Hindlimb muscle (tissue), 1 donor: ENCODE data around the gene NOC2L. TPM values are rescaled to one million over a fixed set of nuclear protein-coding genes. Genes with fewer than 3 reads are reported as not detected.

ENCODE experiments used
- DNase-seq: peaks from one replicate; pipeline ENCODE4 v3.0.0-alpha.2; 2013
- polyA plus RNA-seq: library from polyadenylated mRNA; unstranded; fragments of 120-200 nt; gene quantifications from one replicate; pipeline ENCODE4 v1.2.1, GENCODE V29; 2013; ENCODE audit not compliant: insufficient read length

NOC2L gene
- polyA plus RNA-seq, 1 donor: 48.2 TPM

DNA sequence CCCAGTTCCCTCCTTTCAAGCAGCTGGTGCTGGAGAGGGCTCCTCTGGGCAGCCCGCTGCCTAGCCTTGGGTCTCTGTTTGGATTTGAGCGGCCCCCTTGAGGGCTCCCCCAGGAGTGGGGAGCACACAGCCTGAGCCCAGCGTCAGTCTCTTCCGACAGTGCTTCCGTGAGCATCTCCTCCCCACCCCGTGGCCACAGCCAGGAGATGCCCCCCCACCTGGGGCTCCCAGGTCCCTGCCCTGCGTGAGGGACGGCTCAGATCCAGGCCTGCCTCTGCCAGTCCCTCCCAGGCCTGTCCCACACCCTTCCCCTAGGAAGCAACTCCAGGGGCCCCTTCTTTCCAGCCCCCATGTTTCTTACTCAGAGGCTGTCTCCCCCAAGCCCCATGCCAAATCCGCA lies 31.8 kb downstream of the NOC2L start:
- DNase-seq: no peak

DNA sequence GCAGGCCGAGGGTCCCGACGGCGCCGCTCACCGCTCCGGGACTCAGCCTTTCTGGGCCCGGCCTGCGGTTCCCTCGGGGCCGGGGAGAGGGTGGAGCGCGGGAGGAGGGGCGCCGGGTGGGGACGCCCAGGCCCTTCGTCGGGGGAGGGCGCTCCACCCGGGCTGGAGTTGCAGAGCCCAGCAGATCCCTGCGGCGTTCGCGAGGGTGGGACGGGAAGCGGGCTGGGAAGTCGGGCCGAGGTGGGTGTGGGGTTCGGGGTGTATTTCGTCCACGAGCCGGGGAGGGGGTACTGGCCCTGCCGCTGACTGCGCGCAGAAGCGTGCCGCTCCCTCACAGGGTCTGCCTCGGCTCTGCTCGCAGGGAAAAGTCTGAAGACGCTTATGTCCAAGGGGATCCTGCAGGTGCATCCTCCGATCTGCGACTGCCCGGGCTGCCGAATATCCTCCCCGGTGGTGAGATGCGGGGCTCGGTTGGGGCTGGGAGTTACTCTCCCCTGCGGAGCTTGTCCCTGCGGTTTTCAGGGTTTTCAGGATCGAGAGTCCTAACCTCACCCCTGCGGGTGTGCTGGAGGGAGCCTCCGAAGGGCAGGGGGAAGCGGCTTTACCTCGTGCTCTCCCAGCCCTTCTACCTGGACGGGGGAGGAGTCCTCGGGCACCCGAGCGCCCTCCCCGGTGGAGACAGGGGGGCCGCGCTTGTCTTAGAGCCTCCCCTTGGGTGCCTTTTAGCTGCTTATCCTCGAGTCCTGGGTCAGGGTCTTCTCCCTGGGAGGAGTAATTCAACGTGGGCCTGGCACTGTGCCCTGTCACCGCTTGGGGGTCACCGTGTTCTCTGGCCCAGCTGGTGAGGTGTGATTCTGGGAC lies 33.3 kb downstream of the NOC2L start:
- DNase-seq: no peak

DNA sequence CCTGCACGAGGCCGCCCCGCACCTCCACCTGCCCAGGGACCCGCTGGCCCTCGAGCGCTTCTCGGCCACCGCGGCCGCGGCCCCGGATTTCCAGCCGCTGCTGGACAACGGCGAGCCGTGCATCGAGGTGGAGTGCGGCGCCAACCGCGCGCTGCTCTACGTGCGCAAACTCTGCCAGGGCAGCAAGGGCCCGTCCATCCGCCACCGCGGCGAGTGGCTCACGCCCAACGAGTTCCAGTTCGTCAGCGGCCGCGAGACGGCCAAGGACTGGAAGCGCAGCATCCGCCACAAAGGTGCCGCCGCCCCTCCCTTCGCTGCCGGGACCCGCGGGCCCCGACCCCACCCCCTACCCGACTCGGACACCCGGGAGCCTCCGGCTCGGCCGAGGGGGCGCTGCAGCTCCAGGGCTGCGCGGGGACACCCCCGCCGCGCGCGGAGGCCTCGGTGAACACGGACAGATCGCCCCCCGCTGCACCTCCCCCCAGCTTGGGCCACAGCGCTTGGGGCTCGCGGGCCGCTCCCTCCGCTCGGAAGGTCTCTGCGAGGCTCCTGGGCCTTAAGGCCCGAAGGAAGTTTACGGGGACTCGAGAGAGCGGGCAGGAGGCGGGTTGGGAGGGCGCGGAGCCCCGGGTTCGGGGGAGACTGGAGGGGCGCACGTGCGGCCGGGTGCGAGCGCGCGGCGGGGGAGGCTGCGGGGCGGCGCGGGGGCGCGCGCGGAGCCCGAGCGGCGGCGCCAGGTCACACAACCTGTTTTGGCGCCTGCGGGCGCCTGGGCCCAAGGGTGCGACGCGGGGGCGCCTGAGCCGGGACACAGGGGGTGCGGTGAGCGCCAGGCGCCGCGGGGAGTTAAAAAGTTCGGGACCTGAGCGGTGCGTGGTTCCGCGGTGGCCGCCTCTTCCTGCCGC lies 34.1 kb downstream of the NOC2L start:
- DNase-seq: peak; percentile 59

GRCh38 chr1:923991-924655 lies 34.9 kb downstream of the NOC2L start:
- DNase-seq: no peak

DNA sequence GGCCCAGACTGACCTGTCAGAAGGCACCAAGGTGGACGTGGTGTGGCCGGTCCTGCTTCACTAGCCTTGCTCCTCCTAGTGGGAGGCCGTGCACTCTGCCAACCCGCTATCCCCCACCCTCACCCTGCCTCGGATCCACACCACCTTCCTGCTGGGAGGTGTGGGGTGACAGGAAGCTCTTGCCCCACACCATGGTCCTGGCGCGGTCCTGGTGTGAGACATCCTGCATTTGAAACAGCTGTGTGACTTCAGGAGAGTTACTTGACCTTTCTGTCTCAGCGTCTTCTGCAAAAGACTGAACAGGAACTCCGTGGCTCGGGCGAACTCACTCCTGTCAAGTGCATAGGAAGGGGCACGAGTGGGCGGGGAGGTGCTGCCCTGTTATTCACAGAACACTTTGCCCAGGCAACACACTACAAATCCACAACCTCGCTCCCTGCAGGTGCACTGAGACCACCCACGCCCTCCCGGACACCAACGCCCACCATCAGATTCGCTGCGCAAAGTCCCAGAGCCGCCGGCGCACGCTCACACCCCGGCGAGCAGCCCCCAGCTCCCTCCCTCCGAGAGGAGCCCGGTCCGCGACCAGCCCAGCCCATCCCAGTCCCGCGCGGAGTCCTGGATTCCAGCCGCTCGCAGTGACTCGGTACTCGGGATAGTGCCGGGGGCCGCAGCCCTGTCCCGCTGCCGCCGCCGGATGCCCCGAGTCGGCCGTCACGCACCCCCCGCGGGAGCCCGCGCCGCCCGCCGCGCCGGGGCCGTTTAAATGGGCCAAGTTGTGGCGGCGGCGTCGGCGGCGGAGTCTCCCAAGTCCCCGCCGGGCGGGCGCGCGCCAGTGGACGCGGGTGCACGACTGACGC lies 35.7 kb downstream of the NOC2L start, which contains the start of gene SAMD11:
SAMD11 (plus strand) TSS at position 793 of the 860 bp plus-strand sequence. CDS start 509 bp downstream, outside the sequence.
- peak; percentile 87 for DNase-seq

GRCh38 chr1:921011-921837 lies 37.8 kb downstream of the NOC2L start:
- peak; percentile 83 for DNase-seq

GRCh38 chr1:920521-920920 lies 38.5 kb downstream of the NOC2L start:
- no peak for DNase-seq

- no peak for DNase-seq
Measured at GRCh38 chr1:920010-920409, 39.0 kb downstream of the NOC2L start.

- no peak for DNase-seq
Measured at GRCh38 chr1:919271-919872, 39.7 kb downstream of the NOC2L start.

DNA sequence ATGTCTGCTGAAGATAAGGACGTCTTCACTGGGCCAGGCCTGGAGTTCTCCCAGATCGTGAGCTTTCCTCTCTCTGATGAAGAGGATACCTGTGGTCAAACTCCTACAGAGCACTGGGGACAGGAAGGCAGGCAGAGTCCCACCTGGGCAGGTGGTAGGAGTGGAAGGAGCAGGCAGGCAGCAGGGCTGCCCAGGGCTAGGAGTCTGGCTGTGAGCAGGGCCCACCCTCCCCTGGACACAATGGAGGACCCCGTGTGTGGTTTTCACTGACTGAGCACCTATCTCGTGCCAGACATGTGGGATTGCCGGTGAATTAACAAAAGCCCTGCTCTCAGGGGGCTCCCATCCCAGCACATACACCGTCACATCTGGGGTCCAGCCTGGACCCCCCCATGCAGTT lies 40.2 kb downstream of the NOC2L start:
- DNase-seq: no peak

- DNase-seq: no peak
Measured at GRCh38 chr1:918353-918752, 40.7 kb downstream of the NOC2L start.

DNA sequence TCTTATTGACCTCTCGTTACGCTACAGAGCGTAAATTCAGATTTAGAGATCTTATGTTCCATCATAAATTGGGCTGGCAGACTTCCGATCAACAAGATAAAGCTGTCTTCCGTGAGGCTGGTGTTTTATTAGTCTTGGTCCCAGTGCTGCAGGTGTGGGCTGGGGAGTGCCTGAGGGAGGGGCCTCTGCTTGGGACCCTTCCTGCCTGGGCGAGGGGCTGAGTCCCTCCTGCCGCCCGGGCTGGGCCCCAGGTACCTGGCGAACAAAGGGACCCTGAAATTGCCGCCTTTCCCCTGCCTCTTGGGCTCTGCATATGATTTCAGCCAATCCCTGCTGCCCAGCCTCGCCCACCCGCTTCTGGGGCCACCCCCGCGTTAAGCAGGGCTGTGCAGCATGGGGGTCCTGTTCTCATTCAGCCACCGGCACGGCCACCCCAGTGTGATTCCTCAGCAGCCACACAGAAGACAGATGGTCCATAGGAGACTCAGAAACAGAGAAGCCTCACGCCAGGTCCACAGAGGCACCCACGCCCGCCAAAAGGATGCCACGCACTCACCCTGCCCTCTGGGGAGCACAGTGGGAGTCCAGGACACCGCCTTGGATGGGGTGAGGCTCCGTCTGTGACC lies 41.5 kb downstream of the NOC2L start:
- DNase-seq: no peak

DNA sequence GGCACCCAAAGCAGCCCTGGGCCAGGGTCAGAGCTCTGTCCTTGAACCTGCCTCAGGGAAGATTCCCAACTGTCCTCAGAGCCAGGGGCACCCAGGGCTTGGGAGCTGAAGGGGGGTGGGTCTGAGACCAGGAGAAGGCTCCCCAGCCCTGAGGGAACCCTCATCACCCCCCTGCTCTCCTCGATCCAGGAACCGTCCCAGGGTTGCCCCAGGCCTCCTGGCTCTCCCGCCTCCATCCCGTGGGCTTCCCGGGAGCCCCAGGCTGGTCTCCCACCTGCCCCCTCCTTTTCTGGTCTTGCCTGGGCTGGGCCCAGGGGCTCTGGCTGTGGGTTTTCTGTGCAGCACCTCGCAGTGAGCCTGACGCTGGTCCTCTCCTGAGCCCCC lies 42.0 kb downstream of the NOC2L start:
- DNase-seq: no peak

- DNase-seq: no peak
Measured at GRCh38 chr1:916173-917075, 42.6 kb downstream of the NOC2L start.

DNA sequence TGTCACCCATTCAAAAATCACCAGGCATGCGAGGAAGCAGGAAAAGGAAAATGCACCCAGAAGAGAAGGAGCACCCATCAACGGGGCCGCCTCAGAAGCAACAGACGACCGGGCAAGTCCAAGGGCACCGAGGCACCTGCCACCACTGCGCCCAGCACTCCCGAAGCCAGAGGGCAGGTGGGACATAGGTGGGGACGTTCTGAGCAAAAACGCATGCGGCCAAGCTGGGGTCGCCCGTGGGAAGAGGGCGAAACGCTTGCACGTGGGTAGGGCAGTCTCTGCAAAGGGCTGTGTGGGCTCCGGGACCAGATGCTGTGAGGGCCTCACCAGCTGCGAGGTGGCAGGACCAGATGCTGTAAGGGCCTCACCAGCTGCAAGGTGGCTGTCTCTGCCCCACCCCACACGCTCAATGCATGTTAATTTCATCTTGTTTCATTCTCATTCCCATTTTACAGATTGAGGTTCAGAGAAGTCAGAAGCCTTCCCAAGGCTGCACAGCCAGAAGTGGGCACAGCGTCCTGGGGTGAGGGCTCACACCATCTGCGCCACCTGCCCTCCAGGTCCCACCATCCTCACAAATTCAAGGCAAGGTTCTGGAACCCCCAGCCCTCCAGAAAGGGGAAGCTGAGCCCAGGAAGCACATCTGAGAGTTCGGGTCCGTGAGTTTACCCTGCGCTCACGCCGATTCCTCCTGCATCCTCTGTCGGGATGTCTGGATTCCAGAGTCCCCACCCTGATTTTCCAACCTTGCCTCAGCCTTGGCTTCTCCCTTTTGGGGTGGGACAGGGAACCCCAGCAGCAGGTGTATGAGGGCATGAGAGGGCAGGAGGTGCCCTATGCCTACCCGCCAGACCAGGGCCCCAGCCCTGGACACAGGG lies 43.5 kb downstream of the NOC2L start:
- no peak for DNase-seq

DNA sequence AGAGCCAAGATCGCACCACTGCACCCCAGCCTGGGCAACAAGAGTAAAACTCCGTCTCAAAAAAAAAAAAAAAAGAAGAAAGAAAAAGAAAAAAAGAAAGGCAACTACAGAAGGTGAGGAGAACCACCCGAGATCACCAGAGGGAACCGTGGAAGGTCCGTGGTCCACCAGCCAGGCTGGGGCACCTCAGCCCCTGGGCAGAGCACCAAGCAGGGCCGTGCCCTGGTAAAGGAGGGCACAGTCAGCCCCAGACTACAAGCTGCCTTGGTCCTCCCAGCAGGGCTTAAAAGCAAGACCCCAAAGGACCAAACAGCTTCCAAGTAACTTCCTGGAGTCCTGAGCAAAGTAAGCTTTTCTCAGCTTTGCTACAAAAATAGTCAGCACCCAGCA lies 44.2 kb downstream of the NOC2L start:
- DNase-seq: no peak

DNA sequence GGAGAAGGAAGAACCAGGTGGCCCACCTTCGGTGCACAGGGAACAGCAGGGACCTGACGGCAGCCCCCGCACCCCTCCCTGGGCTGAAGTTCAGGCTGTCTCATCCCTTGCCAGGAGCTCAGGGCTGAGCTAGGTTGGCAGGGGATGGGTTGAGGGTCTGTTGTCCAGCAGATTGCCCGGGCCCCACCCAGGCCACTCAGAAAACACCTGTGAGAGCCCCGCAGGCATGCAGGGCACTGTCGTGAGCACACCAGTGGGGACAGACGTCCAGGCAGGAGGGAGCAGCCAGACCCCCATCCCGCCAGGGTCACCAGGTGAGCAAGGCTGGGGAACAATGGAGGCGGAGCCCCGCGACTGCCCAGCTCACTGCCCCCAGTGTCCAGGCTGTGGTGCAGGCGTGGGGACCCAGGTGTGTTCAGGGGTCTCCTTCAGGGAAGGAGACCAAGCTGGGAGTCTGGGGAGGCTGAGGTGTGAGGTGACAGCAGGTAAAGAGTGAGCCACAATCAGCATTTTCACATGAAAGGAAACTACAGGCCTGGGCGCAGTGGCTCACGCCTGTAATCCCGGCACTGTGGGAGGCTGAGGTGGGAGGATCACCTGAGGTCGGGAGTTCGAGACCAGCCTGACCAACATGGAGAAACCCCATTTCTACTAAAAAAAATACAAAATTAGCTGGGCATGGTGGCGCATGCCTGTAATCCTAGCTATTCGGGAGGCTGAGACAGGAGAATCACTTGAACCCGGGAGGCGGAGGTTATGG lies 44.7 kb downstream of the NOC2L start:
- no peak for DNase-seq
